HG03280 (cell line): ENCODE data around the gene ARHGEF25.
"Not testable (repeated sequence)": the region's sequence is repeated elsewhere in the genome, so short reads cannot be mapped to it uniquely, and the experiment has no call there.

ENCODE experiments used
- ATAC-seq: cut with Tn5 transposase; IDR thresholded peaks from one replicate; pipeline ENCODE4 v1.9.1; 2021; ENCODE audit warnings: mild to moderate bottlenecking, moderate library complexity; ENCODE audit not compliant: unreplicated experiment

ARHGEF25 gene

DNA sequence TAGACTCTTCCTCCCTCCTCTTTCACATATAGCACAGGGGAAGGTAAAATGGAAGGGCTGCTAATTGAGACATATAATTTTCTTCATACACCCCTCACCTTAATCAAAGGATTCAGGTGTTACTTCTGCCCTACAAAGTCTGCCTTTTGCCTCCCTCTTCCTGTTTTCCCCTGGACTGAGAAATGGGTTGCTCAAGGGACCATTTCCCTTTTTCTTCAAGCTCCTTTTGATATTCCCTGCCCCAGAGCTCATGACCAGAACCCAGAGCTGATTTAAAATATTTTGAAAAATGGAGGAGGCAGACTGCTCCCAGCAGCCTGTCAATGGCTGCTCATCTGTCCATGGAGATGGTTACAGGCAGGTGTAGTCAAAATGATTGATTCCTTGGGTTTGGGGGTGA is 26.5 kb upstream of the ARHGEF25 start:
- ATAC-seq = no peak

- no peak for ATAC-seq
These were observed 26.1 kb upstream of the ARHGEF25 start for GRCh38 chr12:57585156-57585555.

DNA sequence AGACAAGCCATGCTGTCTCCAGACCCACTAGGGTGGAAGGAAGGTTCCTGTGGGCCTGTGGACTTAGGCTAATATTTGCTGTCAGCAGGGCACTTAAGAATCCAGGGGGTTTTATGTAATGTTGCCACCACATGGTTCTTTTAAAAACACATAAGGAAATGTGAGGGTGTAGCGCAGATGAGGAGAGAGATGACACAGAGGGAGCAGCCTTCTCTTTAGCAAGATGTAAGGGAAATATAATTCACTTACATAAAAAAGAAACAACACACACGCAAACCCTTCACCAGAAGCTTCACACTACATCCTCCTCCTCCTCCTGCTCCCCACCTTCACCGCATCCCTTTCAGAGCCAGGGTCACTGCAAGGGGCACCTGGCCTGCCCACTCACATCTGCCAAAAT is 25.1 kb upstream of the ARHGEF25 start:
- ATAC-seq = no peak

DNA sequence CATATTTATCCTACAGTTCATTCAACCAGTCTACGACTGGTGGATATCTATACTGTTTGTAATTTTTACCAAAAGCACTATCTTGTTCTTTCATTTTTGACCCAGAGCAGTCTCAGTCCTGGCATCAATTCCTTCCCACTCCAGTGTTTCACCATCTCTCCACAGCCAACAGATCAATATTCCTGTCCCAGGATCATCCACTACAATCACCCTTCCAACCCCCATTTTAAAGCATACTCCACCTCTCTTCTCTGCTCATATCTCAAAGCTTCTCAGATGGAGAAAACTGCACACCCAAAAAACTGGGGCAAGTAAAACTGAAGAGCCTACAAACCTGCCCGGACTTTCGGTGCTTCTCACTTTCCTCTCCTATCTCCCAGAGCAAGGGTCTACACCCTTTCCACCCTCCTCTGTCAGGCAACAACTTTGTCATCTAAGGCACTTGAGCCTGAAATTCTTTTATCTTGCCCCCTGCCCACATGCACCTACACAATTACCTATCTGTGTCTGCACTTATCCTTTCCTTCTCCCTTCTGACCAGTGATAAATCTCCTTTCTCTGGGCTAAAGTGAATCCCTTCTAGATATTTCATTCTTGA is 24.3 kb upstream of the ARHGEF25 start:
- no peak for ATAC-seq

GRCh38 chr12:57588951-57589610 is 22.2 kb upstream of the ARHGEF25 start:
- not testable (repeated sequence) for ATAC-seq

DNA sequence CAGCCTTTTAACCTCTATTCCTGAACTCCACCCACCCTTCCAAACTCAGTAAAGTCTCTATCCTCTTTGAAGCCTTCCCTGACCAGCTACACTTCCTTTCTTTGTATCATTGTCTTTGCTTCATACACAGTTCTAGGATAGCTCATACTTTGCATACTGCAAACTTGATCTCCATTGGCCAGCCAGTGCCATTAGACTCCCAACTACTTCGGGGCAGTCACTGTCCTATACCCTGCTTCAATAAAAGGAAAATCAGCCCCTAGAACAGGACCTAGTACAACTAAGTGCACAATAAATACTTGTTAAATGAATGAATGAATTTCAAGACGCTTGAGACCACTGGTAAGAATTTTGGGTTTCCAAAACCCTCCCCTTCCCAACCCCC is 20.8 kb upstream of the ARHGEF25 start:
- peak; percentile 3 for ATAC-seq

DNA sequence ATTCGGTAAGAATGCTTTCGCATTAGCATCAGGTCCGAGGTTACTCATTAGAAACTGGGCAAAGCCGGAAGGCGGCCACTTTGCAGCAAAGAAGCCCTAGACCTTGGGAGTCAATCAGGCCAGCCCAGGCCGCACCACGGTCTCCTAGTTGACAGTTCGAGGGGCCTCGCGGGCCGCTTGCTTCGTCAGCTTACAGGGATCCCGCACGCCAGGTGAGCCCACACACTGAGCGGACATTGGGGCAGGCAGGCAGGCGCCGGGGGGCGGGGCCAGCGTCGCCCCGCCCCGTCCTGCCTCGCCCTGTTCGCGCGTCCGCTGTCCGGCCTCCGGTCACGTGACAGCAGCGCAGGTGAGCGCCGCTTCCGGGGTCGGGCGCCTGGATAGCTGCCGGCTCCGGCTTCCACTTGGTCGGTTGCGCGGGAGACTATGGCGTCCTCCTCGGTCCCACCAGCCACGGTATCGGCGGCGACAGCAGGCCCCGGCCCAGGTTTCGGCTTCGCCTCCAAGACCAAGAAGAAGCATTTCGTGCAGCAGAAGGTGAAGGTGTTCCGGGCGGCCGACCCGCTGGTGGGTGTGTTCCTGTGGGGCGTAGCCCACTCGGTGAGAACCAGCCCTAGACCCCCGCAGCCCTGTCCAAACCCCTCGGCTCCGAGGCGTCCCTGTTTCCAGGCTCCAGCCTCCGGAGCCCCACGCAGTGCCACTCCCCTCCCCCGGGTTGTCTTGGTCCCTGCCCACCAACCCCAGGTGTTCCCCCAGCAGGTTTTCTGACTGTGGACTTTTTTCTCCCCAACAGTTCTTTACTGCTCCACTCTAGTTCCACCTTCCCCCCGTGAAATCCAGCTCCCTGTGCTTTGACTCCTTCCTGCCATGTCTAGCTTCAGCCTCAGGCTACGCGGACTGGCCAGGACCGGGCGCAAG is 20.1 kb upstream of the ARHGEF25 start, which contains the start of gene PIP4K2C:
PIP4K2C (plus strand) TSS at position 329 of the 918 bp plus-strand sequence; CDS start at position 427, 98 bp downstream.
- peak; percentile 93 for ATAC-seq

DNA sequence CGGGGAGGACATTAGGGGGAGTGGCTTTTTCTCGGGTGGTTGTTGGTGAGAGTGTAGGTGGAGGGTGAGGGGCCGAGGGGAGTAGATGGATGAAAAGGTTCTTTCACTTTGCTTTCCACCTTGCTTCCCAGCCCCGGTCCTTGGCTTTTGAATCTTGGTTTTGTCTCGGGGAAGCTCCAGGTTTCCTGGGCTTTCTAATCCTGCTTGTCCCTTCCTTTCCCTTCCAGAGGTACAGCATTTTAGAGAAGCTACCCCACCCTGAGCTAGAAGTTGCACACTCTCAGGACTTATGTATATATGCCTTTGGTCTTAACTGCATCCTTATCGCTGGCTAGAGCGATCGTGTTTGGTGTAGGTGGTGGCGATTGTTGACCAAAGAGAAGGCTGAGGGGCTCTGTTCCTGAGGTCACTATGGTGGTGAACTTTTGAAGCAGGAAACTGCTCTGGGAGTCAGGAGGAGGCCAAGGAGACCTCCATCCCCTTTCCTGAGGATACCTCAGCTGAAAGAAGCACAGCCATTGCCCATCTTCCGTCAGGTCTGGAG is 19.4 kb upstream of the ARHGEF25 start:
- no peak for ATAC-seq

DNA sequence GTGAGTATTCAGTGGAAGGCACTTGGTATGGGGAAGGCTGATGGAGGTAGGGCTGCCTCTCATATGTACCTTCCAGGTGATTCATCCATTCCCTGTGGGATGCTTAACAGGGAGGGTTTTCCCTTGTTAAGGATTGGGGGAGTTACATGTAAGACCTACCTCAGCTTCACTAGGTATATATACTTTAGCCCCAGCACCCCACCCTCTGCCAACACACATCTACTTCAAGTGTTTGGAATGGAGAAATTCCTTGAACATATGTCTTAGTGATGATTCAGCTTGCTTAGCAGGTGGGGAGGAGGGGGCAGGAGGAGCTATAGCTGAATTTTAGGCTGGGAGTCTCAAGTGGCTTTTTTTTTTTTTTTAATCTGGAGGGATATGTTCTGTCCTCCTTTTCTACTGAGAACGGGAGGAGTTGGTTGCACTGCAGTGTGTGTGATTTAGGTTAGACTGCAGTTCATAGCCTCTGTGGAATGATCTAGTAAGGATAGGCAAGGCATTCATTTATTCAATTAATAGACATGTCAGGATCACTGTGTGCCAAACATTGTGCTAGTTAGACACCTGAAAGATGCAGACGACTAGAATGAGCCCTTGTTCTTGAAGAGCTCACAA is 18.6 kb upstream of the ARHGEF25 start:
- no peak for ATAC-seq

DNA sequence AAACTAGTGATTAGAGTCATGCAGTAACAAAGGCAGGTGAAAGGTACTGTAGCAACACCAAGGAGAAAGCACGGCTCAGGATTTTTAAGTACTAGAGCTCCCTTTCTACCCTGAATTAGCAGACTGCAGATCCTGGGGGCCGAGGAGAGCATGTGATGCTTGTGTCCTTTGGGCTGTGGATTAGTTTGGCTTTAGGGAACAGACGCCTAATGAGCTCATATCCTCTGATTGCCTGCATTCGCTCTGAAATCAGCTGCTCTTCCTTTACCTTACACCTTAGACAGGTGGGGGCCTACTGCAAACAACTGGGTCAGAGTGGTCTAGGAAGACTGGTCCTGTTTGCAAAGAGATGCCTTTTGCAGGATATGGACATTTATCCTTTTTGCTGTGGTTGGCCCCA is 18.0 kb upstream of the ARHGEF25 start:
- no peak for ATAC-seq

- no peak for ATAC-seq
These were observed 10.8 kb upstream of the ARHGEF25 start for GRCh38 chr12:57600395-57600794.

DNA sequence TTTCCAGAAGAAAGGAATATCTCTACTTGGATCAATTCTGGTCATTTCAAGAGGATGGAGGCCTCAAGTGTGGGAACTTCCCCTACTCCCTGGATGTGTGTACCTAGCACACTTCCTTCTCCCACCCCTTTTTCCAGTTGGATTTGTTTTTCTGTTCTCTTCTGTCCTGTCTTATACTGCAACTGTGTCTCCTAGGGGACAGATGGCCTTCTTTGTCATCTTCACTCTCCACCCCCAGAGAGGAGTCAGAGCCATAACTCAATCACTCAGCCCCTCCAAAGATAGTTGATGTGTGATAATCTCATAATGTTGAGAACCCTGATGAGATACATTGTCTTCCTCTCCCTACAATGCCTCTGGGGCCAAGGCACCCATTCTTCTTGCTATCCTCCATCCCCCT is 8.7 kb upstream of the ARHGEF25 start:
- ATAC-seq = no peak

DNA sequence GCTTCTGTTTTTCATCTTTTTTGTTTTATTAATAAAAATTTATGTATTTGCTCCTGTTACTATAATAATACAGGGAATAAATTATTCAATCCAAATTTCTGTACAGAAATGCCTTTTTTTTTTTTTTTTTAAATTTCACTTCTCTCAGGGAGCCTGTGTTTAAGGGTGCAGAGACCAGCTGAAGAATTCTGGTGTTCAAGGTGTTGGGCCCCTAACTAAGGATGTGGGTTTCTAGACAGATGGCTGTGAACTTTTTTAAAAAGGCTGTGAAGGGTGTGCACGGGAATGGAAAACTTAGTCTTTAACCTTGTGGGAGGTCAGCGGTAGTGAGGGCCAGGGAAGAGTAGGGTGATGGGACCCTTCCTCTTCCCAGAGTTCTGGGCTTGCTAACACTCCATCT is 7.9 kb upstream of the ARHGEF25 start:
- ATAC-seq = no peak

DNA sequence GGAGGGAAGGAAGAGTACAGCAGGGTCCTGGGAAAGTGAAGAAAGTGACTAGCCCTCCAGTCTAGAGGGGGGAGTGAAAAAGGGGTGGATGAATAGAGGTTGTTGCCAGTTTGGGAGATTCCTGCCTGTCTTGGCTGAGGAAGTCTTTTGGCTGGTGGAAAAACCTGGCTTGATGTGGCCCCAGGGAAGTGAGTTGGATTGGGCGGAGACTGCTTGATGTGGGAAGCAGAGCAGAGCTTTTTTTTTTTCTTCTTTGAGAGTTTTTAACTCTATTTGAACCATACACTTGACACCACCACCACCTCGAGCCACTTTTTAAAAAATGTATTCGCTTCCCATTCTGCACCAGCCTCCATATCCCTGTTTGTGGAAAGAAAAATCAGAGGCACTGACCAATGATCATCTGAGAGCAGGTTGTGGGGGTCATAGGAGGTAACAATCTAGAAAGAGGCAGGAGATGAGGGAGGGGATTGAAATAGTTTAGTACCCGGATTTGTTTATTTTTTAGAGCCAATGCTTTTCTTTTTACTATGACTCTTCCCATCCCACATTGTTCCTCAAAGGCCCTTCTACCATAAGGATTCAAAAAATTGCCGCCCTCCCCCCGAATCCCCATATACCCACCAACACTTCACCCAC is 7.3 kb upstream of the ARHGEF25 start:
- no peak for ATAC-seq

- peak; percentile 64 for ATAC-seq
These were observed 6.7 kb upstream of the ARHGEF25 start, which contains the start of gene DTX3 for GRCh38 chr12:57604454-57604991. TSS of gene DTX3 (plus strand) at chr12:57604824. CDS start at chr12:57606518, 1,694 bp downstream.

DNA sequence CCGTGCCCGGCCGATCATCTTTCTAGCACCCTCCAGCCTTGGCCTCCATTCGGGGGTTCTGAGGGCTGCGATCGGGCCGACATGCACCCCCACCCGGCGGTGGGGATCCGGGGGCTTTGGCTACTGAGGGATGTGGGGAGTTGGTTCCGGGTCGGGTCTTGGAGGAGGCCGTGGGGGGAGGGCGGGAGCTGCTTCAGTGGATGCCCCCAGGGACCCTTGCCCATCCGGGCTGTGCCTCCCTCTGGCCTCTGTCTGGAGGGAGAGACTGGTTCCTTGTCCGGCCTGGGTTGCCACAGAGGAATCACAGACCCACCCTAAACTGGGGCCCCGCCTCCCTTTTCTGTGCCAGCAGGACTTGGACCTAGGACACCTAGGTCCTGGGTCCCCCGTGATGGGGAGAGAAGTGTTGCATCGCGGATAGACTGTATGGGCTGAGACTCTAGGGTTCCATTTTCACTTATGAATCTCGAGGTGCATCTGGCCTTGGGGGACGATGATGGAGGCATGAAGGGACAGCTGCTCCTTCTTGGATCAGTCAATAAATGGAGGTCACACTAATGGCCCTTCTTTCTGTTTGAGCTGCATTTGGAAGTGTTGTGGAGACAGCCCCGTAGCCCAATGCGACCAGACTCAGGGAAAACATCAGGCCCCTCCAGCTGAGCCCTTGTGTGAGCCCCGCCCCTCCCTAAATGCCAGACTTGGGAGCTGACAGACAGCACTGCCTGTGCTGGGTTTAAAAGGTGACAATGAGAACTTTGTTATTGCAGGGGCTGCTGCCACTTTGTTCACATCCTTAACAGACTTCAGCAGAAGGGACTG is 6.0 kb upstream of the ARHGEF25 start:
- peak; percentile 26 for ATAC-seq

- ATAC-seq = no peak
These were observed 5.4 kb upstream of the ARHGEF25 start for GRCh38 chr12:57605811-57606311.

DNA sequence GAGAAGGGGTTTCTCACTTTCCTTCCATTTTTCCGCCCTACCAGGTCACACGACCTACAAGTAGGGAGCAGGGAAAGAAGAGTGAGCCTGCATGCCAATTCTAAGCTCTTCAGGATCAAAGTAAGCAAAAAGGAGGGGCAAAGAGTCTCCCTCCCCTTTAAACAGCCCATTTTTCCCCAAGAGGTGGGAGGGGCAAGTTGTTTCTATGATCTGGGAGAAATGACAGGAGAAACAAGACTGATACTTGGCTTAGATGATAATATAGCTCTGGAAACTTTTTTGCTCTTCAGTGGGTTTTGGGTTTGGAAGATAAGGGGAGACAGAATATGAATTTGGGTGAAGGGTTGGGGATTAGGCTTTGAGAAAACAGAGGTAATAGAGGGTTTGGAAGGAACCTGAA is 4.8 kb upstream of the ARHGEF25 start:
- no peak for ATAC-seq

GRCh38 chr12:57606821-57607220 is 4.4 kb upstream of the ARHGEF25 start:
- no peak for ATAC-seq
